ENCODE data around the gene HES4. TPM values are rescaled to one million over a fixed set of nuclear protein-coding genes. Genes with fewer than 3 reads are reported as not detected.

The HES4 gene
- total RNA-seq, 1 experiment from 2014 or later: 18.5 TPM

DNA sequence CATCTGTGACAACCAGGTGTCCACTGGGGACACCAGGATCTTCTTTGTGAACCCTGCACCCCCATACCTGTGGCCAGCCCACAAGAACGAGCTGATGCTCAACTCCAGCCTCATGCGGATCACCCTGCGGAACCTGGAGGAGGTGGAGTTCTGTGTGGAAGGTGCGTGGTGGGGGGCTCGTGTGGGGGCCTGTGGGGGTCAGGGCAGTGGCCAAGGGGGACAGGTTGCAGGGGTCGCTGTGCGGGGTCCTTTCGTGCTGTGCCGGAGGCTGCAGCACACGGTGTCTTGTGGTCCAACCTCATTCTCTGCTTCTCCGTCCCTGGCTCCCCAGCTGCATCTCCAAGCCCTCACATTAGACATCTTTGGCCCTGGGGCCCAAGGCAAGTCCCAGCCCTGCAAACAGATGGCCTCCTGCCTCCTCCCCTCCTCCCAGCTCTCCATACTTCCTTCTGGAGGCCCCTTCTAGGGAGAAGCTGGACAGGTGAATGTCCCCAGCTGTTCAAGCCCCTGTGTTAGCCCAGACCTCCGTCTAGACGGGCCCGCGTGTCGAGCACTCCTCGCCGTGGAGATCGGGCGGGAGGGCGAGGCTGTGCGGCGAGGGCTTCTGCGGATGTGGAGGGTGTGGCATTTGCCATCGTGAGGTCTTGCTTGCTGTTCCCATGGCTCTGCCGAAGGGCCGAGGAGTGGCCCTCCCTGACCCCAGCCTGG is 22.6 kb upstream of the HES4 start:
- TF ChIP-seq EZH2 (IDR thresholded peaks at IDR 0.05; ENCODE audit: borderline replicate concordance, low read depth, low read length, poor library complexity, severe bottlenecking): no peak
- TF ChIP-seq, protein P1, sequence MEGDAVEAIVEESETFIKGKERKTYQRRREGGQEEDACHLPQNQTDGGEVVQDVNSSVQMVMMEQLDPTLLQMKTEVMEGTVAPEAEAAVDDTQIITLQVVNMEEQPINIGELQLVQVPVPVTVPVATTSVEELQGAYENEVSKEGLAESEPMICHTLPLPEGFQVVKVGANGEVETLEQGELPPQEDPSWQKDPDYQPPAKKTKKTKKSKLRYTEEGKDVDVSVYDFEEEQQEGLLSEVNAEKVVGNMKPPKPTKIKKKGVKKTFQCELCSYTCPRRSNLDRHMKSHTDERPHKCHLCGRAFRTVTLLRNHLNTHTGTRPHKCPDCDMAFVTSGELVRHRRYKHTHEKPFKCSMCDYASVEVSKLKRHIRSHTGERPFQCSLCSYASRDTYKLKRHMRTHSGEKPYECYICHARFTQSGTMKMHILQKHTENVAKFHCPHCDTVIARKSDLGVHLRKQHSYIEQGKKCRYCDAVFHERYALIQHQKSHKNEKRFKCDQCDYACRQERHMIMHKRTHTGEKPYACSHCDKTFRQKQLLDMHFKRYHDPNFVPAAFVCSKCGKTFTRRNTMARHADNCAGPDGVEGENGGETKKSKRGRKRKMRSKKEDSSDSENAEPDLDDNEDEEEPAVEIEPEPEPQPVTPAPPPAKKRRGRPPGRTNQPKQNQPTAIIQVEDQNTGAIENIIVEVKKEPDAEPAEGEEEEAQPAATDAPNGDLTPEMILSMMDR (conservative IDR thresholded peaks at IDR 0.05; ENCODE audit: low read depth, low read length): no peak
- BruUV-seq (replicated peaks): no TSS peak
- CTCF ChIA-PET: no interaction called here

DNA sequence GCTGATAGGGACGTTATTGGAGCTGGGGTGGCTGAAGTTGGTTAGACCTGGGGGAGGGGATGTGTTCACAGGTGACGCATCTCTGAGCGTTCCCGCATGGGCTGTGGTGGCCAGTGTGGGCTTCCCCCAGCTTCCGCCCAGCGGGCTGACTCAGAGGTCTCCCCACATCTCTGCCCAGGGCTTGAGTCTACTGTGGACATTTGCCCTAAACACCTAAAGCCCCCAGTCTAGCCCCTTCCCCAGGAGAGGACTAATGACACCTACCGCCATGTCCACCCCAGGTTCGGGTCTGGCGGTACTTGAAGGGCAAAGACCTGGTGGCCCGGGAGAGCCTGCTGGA is 22.0 kb upstream of the HES4 start:
- H3K4me1 ChIP-seq (ENCODE audit: insufficient read depth, low read length, poor library complexity, severe bottlenecking): peaks cover 62% of the 10 kb centered on the region
- no peaks in the 10 kb centered on the region for H3K36me3 ChIP-seq (ENCODE audit: insufficient read depth, low read length, poor library complexity, severe bottlenecking)
- no peak overlapping the region for H3K27ac ChIP-seq (ENCODE audit: low read depth, low read length, poor library complexity, severe bottlenecking)
- intact Hi-C loops (cut with micrococcal nuclease; ENCODE audit: unreplicated experiment): loop anchor here (10.0 kb wide), 1 partner anchor 283 kb away; the partner anchor contains the start of genes ACAP3 and PUSL1
- ChIA-PET POLR2A (ENCODE audit: low non-redundant PET) (no interaction called here), CTCF (no interaction called here)
- no peaks in the 10 kb centered on the region for H3K9me3 ChIP-seq (ENCODE audit: low read depth, low read length, poor library complexity, severe bottlenecking)
- no TSS peak for BruUV-seq (replicated peaks)
- TF ChIP-seq EZH2 (IDR thresholded peaks at IDR 0.05; ENCODE audit: borderline replicate concordance, low read depth, low read length, poor library complexity, severe bottlenecking): no peak
- TF ChIP-seq, protein P1 (conservative IDR thresholded peaks at IDR 0.05; ENCODE audit: low read depth, low read length): no peak
- peak overlapping the region; percentile 74 for H3K4me3 ChIP-seq (ENCODE audit: low read depth, low read length, poor library complexity, severe bottlenecking)
- H3K27me3 ChIP-seq (replicated peaks; ENCODE audit: insufficient read depth, low read depth, low read length, poor library complexity): no peaks in the 10 kb centered on the region
- DNase-seq (ENCODE audit: low spot score): no peak

More for the DNA sequence above, 22.6 kb upstream of the HES4 start:
- peaks cover 68% of the 10 kb centered on the region for H3K4me1 ChIP-seq (ENCODE audit: insufficient read depth, low read length, poor library complexity, severe bottlenecking)
- no peaks in the 10 kb centered on the region for H3K9me3 ChIP-seq (ENCODE audit: low read depth, low read length, poor library complexity, severe bottlenecking)
- peaks cover 3% of the 10 kb centered on the region for H3K36me3 ChIP-seq (ENCODE audit: insufficient read depth, low read length, poor library complexity, severe bottlenecking)
- H3K27ac ChIP-seq (ENCODE audit: low read depth, low read length, poor library complexity, severe bottlenecking): peak overlapping the region; percentile 37
- DNase-seq (ENCODE audit: low spot score): no peak
- POLR2A ChIA-PET (ENCODE audit: low non-redundant PET): no interaction called here
- intact Hi-C loops (cut with micrococcal nuclease; ENCODE audit: unreplicated experiment): loop anchor here (10.0 kb wide), 1 partner anchor 282 kb away; the partner anchor contains the start of genes ACAP3 and PUSL1
- H3K27me3 ChIP-seq (replicated peaks; ENCODE audit: insufficient read depth, low read depth, low read length, poor library complexity): no peaks in the 10 kb centered on the region
- H3K4me3 ChIP-seq (ENCODE audit: low read depth, low read length, poor library complexity, severe bottlenecking): no peak overlapping the region

DNA sequence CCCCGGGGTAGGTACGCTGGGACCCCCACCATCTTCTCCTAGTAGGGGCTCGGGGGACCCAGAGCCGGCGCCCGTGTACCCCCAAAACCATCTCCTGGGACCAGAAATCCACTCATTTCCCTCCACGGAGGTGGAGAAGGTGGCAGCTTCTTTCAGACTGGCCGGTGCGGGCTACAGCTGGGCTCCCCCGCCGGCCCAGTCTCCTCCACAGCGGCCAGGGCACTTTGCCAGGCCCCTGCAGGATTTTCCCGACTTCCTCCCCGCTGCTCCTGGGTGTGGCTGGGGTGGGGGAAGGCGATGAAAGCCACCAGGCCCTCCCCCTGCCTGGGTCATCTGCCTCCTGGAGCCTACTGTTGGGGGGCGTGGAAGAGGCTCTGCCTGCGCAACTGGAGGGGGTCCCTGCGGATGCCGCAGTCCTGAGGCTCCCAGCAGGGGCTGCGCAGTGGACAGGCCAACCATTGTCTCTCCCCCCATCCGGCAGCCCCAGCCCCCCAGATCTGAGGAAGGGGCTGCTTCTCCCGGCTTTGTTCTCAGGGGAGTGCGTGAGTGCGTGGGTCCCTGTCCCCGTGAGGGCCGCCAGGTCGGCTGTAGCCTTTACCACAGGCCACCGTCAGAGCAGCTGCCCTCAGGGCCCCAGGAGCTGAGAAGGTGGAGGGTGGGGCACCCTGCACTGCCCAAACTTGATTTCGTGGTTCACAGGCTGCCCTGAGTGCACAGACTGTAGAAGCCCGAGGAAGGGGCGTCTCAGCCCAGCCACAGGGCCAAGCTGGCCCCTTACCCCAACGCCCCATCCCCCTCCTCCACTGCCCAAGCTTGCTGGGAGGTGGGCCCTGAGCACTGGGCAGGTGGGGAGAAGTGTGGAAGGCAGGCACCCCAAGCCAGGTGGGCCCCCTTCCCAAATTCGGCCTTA is 21.4 kb upstream of the HES4 start:
- DNase-seq (ENCODE audit: low spot score): peak; percentile 88
- TF ChIP-seq, protein P1 (conservative IDR thresholded peaks at IDR 0.05; ENCODE audit: low read depth, low read length): no peak
- no peak for TF ChIP-seq EZH2 (IDR thresholded peaks at IDR 0.05; ENCODE audit: borderline replicate concordance, low read depth, low read length, poor library complexity, severe bottlenecking)
- no peaks in the 10 kb centered on the region for H3K36me3 ChIP-seq (ENCODE audit: insufficient read depth, low read length, poor library complexity, severe bottlenecking)
- no TSS peak for BruUV-seq (replicated peaks)
- peak overlapping the region; percentile 74 for H3K4me3 ChIP-seq (ENCODE audit: low read depth, low read length, poor library complexity, severe bottlenecking)
- intact Hi-C loops (cut with micrococcal nuclease; ENCODE audit: unreplicated experiment): loop anchor here (10.0 kb wide), 1 partner anchor 284 kb away; the partner anchor contains the start of genes ACAP3 and PUSL1
- no peaks in the 10 kb centered on the region for H3K9me3 ChIP-seq (ENCODE audit: low read depth, low read length, poor library complexity, severe bottlenecking)
- no peaks in the 10 kb centered on the region for H3K27me3 ChIP-seq (replicated peaks; ENCODE audit: insufficient read depth, low read depth, low read length, poor library complexity)
- ChIA-PET CTCF (no interaction called here), POLR2A (ENCODE audit: low non-redundant PET) (no interaction called here)
- H3K4me1 ChIP-seq (ENCODE audit: insufficient read depth, low read length, poor library complexity, severe bottlenecking): peaks cover 56% of the 10 kb centered on the region
- H3K27ac ChIP-seq (ENCODE audit: low read depth, low read length, poor library complexity, severe bottlenecking): peak overlapping the region; percentile 76

Data from A673 (cell line).